HL-60/S4 (cell line): Measurements from ENCODE around the gene CLCA4.
"Not testable (repeated sequence)": the region's sequence is repeated elsewhere in the genome, so short reads cannot be mapped to it uniquely, and the experiment has no call there.

Experiments
- in situ Hi-C: fragments of 300-500 bp; cut with MboI; formaldehyde crosslinking; loops from 2 replicates; pipeline ENCODE4 v1.14.3; 2022; ENCODE audit warnings: low sequenced_read_pairs

CLCA4 gene, protein sequence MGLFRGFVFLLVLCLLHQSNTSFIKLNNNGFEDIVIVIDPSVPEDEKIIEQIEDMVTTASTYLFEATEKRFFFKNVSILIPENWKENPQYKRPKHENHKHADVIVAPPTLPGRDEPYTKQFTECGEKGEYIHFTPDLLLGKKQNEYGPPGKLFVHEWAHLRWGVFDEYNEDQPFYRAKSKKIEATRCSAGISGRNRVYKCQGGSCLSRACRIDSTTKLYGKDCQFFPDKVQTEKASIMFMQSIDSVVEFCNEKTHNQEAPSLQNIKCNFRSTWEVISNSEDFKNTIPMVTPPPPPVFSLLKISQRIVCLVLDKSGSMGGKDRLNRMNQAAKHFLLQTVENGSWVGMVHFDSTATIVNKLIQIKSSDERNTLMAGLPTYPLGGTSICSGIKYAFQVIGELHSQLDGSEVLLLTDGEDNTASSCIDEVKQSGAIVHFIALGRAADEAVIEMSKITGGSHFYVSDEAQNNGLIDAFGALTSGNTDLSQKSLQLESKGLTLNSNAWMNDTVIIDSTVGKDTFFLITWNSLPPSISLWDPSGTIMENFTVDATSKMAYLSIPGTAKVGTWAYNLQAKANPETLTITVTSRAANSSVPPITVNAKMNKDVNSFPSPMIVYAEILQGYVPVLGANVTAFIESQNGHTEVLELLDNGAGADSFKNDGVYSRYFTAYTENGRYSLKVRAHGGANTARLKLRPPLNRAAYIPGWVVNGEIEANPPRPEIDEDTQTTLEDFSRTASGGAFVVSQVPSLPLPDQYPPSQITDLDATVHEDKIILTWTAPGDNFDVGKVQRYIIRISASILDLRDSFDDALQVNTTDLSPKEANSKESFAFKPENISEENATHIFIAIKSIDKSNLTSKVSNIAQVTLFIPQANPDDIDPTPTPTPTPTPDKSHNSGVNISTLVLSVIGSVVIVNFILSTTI

GRCh38 chr1:86546787-86547221 is at the start of gene CLCA4:
CLCA4 (plus strand) TSS chr1:86547078; CDS start chr1:86547120, 42 bp downstream.
- in situ Hi-C loops = no loop called here

GRCh38 chr1:86498281-86498680 is 48.6 kb upstream of the CLCA4 start:
- in situ Hi-C loops = no loop called here

DNA sequence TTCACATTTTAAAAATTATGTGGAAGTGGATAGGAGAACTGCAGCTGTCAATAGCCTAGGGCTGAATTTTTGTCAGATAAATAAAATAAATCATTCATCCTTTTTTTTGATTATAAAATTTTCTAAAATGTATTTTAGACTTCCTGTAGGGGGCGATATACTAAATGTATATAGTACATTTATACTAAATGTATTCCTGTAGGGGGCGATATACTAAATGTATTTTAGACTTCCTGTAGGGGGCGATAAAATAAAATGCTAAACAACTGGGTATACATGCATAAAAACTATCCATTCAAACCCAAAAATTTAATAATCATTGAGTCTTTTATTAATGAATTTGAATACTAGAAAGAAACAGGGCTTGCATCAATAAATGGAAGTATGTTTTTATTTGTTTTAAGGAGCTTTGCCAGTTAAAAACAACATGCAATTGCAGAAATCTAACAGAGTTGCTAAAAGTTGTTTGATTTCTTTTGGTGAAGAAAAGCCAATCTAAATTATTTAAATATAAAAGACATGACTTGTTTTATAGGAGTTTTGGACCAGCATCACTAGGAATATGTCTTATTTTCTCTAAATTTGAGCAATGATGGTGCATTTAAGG is 46.8 kb upstream of the CLCA4 start:
- in situ Hi-C loops = no loop called here

DNA sequence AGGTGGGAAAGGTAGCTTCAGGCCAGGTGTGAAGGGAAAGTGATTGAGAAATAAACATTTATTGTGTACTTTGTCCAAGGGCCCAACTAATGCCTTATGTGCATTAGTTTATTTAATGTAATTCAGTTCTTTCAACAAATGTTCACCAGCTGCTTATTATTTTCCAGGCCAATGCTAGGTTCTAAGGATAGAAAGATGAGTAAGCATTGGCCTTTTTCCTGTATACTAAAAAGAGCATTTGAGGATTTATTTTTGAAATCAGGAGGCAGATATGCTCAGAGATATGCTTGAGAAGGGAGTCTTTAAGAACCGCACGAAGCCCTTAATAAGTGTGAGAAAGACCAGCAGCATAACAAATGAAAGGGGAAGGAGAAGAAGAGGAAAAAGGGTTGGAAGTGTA is 46.2 kb upstream of the CLCA4 start:
- in situ Hi-C loops = no loop called here

- in situ Hi-C loops = not testable (repeated sequence)
These were observed 44.7 kb upstream of the CLCA4 start for GRCh38 chr1:86502125-86502646.

GRCh38 chr1:86502721-86503405 is 44.0 kb upstream of the CLCA4 start:
- in situ Hi-C loops = no loop called here

GRCh38 chr1:86503406-86504136 is 43.3 kb upstream of the CLCA4 start:
- in situ Hi-C loops = no loop called here

- in situ Hi-C loops = no loop called here
These were observed 42.8 kb upstream of the CLCA4 start for GRCh38 chr1:86504137-86504479.

DNA sequence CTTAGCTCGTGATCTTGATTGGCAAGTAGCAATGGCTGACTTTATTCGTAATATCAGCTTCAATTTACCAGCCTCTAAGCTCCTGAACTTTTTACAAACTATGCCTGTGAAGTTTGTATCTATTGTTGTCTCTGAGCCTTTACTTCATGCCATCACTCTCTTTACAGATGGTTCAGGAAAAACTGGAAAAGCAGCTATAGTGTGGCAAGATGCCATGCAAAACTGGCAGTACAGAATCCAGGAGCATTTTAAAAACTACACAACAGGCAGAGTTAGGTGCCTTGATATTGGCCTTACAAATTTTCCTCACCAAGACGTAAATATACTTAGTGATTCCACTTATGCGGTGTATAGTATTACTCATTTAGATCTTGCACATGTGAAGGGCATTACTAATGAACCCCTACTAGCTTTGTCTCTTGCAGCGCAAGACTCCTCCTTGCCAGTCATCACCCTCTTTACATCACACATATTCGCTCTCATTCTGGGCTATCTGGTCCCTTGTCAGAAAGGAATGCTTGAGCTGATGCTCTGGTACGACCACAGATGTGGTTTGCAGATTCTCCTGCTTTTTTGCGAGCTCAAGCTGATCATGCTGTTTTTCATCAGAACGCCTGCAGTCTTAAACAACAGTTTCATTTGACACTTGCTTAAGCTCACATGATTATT is 41.8 kb upstream of the CLCA4 start:
- in situ Hi-C loops = no loop called here

GRCh38 chr1:86505564-86505902 is 41.3 kb upstream of the CLCA4 start:
- in situ Hi-C loops = no loop called here

- in situ Hi-C loops = no loop called here
These were observed 38.8 kb upstream of the CLCA4 start for GRCh38 chr1:86507935-86508582.

DNA sequence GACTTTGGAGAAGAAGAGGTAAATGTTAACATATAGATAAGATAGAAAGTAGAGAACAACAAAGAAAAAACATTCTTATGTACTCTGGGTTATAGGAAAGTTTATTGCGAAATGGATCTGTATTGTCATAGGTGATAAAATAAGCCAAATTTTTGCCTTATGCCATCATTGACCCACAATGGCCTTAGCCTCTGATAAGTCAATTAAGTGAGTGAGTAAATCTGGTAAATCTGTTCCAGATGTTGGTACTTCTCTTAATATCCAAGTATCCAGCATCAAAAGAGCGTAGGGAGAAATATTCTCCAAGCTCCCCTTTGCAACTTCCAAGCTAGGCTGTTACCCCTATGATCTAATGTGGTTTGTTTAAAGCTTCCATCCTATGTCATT is 38.3 kb upstream of the CLCA4 start:
- in situ Hi-C loops = no loop called here

DNA sequence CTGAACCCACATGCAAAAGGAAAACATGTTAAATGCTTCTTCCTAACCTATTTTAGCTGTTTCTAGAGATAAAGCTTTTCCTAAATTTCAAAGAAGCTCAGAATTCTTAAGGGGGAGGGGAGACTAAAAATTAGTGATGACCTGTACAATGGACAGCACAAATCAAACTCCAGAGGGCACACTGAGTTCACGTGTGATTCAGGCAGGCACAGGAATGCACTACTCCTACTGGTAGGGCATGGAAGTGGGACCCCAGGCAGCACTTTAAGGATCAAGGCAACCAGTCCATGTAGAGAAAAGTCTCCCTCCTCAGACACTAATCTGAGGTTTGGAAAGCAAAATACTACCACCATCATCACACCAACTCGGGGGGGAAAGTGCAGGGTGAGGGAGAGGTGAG is 31.3 kb upstream of the CLCA4 start:
- in situ Hi-C loops = no loop called here

DNA sequence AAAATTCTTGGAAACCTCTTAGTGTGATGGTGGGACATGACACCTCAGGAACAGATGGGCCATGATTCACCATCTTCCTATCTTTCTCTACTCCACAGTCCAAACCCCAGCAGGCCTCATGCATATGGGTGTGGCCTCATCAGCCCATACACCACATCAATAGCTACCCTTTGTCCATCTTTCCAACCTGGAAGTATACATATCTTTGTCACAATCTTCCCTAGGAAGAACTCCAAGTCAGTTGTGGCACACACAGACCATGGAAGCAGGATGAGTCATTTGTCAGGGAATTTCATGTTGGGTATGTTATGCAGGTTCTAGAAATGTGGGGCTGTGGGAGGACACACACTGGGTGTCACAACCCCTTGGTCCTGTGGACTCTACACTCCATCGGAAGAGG is 30.5 kb upstream of the CLCA4 start:
- in situ Hi-C loops = no loop called here

DNA sequence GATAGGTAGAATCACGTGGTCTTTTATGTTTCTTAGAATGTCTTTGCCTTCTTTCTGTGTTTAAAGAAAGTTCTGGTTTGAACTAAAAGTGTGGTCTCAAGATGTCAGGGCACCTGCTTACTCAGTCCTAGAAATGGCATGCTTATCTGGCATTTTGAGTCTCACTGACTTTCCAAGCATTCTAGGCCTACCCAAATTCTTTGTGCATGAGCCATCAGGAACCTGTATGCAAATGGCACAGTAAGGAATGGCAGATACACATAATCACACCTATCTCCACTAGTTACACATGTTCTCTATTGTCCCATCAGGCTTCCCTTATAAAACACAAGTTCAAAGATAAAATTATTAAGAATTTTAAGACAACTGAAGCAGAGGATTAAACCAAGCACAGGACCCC is 29.5 kb upstream of the CLCA4 start:
- in situ Hi-C loops = no loop called here

- in situ Hi-C loops = no loop called here
These were observed 25.9 kb upstream of the CLCA4 start for GRCh38 chr1:86520789-86521521.

DNA sequence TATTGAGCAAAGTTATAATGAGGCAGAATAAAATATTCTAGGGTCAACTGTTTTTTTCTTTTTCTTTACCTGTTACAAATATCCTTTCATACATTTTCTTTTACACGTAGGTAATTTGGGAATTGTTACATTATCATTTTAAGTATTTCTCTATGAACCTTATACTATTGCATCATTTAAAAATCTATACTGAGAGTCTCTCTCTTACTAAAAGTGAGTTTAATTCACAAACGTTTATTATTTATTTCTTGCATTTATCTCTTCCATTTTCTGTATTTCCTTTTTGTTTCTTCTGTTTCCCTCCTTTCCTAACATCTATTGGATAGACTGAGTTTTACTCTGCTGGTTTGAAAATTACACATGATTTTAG is 25.4 kb upstream of the CLCA4 start:
- in situ Hi-C loops = no loop called here

GRCh38 chr1:86522240-86522639 is 24.6 kb upstream of the CLCA4 start:
- in situ Hi-C loops = no loop called here
